Endothelial cell of umbilical vein (primary cell): ENCODE measurements around the gene MFSD6.
"Not testable (repeated sequence)": the region's sequence is repeated elsewhere in the genome, so short reads cannot be mapped to it uniquely, and the experiment has no call there.

Experiments used
- EZH2 ChIP-seq: IDR thresholded peaks from 2 replicates; pipeline ENCODE4 v1.6.1; 2012; ENCODE audit warnings: borderline replicate concordance, low read depth, mild to moderate bottlenecking, moderate library complexity, low read length, inconsistent platforms; ENCODE audit not compliant: severe bottlenecking
- FOS ChIP-seq: IDR thresholded peaks from 2 replicates; pipeline ENCODE4 v1.6.1; 2011; ENCODE audit warnings: mild to moderate bottlenecking, low read length, moderate library complexity, borderline replicate concordance; ENCODE audit not compliant: insufficient read depth
- POLR2A ChIP-seq: IDR thresholded peaks from 2 replicates; pipeline ENCODE4 v1.6.1; 2012; ENCODE audit warnings: low read depth, mild to moderate bottlenecking, control low read depth, low read length
- POLR2AphosphoS5 ChIP-seq: IDR thresholded peaks from 2 replicates; pipeline ENCODE4 v1.6.1; 2012; ENCODE audit warnings: low read depth, mild to moderate bottlenecking, control low read depth, low read length, moderate library complexity; ENCODE audit not compliant: insufficient read depth
- TF ChIP-seq, protein P1 (sequence below), 2 donors: IDR thresholded peaks; 1 replicate in 1 of 2; 2 replicates in 1 of 2; pipeline ENCODE4 v1.5.1; 2011; ENCODE audit warnings: low read length in 2 of 2, mild to moderate bottlenecking in 2 of 2, moderate library complexity in 2 of 2, control low read depth in 1 of 2, inconsistent platforms in 1 of 2, low read depth in 1 of 2; ENCODE audit not compliant: insufficient read depth in 1 of 2; ENCODE audit errors: extremely low read depth in 1 of 2

DNA sequence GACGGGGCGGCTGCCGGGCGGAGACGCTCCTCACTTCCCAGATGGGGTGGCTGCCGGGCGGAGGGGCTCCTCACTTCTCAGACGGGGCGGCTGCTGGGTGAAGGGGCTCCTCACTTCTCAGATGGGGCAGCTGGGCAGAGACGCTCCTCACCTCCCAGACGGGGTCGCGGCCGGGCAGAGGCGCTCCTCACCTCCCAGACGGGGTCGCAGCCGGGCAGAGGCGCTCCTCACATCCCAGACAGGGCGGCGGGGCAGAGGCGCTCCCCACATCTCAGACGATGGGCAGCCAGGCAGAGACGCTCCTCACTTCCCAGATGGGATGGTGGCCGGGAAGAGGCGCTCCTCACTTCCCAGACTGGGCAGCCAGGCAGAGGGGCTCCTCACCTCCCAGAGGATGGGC is 22.7 kb downstream of the MFSD6 start:
- TF ChIP-seq, protein P1, sequence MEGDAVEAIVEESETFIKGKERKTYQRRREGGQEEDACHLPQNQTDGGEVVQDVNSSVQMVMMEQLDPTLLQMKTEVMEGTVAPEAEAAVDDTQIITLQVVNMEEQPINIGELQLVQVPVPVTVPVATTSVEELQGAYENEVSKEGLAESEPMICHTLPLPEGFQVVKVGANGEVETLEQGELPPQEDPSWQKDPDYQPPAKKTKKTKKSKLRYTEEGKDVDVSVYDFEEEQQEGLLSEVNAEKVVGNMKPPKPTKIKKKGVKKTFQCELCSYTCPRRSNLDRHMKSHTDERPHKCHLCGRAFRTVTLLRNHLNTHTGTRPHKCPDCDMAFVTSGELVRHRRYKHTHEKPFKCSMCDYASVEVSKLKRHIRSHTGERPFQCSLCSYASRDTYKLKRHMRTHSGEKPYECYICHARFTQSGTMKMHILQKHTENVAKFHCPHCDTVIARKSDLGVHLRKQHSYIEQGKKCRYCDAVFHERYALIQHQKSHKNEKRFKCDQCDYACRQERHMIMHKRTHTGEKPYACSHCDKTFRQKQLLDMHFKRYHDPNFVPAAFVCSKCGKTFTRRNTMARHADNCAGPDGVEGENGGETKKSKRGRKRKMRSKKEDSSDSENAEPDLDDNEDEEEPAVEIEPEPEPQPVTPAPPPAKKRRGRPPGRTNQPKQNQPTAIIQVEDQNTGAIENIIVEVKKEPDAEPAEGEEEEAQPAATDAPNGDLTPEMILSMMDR (IDR thresholded peaks at IDR 0.05; ENCODE audit: extremely low read depth in 1 of 2, insufficient read depth in 1 of 2, low read depth in 1 of 2, low read length in 2 of 2), result not testable (repeated sequence)
- TF ChIP-seq POLR2AphosphoS5, POLR2A, EZH2, FOS: not testable (repeated sequence)
